NCI-H146 (cell line): ENCODE measurements around the gene CST6.

Experiments used
- DNase-seq: peaks from one replicate; lab custom pipeline; 2025; lab: John Stamatoyannopoulos, UW

The CST6 gene, protein sequence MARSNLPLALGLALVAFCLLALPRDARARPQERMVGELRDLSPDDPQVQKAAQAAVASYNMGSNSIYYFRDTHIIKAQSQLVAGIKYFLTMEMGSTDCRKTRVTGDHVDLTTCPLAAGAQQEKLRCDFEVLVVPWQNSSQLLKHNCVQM

DNA sequence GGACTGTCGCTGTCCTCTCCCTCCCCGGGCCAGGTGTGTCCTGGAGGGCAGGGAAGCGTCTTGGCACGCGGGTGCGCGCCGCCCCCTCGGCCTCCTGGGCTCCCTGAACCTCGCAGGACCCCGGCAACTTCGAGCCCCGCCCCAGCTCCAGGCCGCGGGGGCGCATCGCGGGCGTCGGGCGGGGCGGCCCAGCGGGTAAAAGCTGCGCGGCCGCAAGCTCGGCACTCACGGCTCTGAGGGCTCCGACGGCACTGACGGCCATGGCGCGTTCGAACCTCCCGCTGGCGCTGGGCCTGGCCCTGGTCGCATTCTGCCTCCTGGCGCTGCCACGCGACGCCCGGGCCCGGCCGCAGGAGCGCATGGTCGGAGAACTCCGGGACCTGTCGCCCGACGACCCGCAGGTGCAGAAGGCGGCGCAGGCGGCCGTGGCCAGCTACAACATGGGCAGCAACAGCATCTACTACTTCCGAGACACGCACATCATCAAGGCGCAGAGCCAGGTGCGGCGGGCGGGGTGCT, at the start of gene CST6:
Gene CST6 (plus strand): TSS at position 224 of the 519 bp plus-strand sequence. CDS start 37 bp downstream, at position 261.
- DNase-seq, result peak; percentile 49

DNA sequence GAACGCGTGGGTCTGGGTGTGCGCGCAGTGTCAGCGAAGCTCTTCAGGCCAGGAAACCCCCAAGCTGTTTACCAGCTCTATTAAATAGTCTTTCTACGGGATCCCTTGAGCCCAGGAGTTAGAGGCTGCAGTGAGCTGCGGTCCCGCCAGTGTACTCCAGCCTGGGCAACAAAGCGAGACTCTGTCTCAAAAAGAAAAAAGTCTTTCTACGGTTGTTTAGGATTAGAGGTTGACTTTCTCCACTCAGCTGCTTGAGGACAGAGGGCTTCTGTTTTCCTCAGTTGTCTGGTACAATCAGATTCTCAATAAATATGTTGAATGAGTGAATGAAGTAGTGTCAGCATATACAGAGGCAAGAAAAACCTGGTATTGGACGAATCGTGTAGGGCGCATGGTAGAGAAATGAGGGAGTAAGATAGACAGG, 49.7 kb upstream of the CST6 start:
- DNase-seq, result no peak

DNA sequence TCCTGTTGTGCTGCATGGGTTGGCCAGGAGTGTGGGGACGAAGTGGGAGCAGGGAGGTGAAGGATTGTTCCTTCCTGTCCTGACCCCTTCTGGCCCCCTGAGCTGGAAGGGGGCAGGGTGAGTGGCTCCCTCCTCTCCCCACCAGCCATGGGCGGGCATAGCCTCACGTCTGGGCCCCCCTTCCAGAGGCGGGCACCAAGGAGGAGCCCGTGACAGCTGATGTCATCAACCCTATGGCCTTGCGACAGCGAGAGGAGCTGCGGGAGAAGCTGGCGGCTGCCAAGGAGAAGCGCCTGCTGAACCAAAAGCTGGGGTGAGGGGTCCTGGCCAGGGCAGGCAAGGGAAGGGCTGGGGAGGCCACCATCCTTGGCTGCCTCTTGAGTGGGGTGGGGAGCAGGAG, 46.9 kb upstream of the CST6 start:
- DNase-seq, result no peak

DNA sequence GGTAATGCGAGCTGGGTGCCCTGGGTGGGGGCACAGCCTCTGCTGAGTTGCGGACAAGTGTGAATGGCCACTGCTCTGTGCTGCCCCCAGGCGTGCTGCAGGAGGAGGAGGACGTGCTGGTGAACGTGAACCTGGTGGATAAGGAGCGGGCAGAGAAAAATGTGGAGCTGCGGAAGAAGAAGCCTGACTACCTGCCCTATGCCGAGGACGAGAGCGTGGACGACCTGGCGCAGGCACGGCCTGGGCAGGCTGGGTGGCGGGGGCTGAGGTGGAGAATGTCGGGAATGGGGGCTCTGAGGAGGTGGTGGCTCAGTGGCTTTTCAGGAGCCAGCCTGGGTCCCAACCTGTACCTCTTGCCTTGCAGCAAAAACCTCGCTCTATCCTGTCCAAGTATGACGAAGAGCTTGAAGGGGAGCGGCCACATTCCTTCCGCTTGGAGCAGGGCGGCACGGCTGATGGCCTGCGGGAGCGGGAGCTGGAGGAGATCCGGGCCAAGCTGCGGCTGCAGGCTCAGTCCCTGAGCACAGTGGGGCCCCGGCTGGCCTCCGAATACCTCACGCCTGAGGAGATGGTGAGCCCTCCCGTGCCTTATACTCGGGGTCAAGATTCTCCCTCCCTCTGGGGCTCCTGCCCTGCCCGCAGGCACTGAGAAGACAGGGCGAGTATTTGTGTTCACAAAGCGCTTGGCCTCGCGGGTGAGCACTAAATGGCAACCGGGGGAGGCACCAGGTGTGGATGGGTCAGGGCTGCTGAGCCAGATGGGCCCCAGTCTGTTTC, 45.6 kb upstream of the CST6 start:
- DNase-seq, result no peak

DNA sequence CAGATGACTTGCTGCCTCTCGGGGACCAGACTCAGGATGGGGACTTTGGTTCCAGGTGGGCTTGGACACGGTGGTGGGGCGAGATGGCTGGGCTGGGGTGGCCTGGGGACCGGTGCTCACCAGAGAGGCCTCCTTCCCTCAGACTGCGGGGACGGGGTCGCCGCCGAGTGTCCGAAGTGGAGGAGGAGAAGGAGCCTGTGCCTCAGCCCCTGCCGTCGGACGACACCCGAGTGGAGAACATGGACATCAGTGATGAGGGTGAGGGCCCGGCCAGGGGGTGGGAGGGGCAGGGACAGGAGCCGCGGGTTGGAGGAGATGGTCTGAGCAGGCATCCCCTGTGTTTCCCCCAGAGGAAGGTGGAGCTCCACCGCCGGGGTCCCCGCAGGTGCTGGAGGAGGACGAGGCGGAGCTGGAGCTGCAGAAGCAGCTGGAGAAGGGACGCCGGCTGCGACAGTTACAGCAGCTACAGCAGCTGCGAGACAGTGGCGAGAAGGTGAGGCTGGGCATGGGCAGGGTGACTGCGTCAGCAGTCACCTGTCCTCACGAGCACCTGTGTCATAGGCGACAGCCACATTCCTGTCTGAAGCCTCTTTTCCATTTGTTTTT, 44.4 kb upstream of the CST6 start:
- no peak for DNase-seq

DNA sequence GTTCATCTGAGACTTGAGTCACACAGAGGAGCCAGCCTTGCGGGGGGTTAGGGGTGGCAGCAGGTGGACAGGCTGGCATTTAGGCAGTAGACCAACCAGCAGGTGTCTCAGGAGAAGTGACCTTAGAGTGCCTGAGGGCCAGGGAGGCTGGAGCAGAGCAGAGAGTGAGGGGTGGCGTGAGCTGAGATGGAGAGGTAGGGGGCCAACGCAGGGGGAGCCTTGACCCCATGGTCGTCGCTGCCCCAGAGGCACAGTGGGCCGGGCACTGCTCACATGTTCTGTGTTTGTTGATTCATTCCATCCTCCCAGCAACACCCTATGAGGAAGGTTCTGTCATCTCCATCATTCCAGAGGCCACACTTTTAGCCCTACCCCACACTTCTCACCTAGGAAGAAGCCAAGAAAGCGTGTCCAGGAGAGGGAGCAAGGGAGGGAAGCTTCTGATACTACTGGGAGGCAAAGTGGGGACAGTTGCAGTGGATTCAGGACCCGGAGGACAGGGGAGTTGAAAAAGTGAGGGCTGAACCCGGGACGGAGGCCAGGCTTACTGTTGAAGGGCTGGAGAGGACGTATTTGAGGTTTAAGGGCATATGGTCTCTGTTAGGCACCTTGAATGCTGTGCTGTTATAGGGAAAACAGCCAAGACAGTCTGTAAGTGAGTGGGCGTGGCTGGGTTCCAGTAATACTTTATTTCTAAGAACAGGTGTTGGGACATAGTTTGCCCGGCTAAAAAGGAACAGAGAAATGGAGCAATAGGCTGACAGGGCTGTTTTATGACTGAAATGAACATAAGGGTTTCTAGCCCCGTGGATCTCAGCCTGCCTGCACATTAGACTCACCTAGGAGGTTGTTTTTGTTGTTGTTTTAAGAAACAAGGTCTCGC, 43.0 kb upstream of the CST6 start:
- no peak for DNase-seq

DNA sequence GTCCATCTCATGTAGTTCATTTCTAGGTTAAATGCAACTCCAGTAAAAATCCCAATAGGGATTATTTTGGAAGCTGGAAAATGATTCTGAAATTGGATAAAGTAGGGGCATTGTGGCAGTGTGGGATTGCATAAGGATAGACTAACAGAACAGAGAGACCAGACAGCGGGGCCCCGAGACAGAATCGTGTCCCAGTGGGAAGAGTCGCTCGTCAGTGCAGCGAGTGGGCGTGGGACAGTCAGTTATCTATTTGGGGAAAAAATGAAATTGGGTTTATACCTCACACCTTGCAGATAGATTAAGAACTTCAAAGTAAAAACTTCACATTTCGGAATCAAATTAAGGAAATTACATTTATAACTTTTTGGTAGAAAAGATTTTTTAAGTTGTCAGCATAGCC, 39.7 kb upstream of the CST6 start:
- DNase-seq, result no peak

DNA sequence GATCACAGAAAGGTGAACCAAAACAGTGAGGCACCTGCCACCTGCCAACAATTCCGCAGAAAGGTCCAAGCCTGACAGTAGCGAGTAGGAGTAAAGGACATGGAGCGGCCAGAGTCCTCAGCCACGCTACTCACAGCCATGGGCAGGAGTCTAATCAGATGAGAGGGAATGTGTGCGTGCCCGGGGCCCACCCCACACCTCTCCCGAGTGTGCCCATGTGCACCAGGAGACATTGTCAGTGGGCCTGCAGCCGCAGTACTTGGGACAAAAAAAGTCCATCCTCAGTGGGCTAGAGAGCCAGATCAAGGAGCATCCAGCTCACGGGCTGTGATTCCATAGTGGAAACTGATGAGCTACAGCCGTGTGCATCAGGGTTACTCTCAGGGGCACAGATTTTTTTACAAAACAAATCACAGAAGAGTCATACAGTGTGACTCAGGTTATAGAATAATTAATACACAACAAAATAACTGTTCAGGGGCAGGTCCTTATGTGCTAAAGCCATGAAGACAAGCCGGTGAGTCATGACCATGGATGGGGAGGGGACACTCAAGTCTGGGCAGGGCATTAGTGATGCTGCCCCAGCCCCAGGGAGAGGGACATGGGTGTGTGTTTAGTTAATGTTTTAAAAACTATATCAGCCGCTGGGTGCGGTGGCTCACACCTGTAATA, 38.2 kb upstream of the CST6 start:
- DNase-seq, result no peak

DNA sequence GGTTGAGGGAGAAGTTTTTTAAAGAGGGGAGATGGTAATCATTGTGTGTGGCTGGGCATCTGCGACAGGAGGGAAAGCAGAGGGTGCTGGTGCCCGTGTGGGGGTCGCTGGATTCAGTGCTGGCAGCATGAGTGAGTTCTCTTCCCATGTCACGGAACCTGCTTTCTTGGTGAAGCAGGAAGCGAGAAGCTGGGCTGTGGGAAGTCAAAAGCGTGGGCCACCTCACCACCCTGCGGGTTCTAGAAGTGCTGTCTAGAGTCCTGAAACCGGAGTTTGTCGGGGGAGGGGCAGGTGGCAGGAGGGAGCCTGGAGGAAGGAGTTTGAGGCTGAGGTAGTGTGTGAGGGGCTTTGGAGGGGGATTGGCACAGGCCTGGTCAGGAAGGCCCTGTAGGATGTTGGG, 36.0 kb upstream of the CST6 start:
- no peak for DNase-seq

DNA sequence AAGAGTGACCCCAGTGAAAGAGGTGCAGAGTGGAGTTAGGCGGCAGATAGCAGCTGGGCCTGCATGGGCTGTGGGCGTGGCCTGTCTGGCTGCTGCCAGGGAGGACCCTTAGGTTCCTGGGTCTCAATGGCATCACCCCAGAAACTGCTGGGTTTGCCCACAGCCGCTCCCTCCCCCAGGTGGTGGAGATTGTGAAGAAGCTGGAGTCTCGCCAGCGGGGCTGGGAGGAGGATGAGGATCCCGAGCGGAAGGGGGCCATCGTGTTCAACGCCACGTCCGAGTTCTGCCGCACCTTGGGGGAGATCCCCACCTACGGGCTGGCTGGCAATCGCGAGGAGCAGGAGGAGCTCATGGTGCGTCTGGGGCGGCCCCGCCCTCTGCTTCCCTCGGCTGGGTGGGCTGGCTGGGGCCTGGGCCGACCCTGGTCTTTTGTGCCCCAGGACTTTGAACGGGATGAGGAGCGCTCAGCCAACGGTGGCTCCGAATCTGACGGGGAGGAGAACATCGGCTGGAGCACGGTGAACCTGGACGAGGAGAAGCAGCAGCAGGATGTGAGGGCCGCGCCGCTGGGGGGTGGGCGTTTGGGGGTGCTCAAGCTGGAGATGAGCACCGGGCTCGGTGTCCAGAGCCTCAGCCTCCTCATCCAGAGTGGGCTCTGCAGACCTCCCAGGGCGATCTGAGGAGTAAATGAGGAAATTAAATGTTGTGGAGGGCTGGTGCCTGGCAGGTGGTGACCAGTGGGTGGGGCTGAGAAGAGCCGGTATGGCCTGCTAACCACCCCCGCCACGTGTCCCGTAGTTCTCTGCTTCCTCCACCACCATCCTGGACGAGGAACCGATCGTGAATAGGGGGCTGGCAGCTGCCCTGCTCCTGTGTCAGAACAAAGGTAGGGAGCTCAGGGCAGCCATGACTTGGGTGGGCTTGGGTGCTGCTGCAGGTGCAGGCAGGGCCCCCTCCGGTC, 35.3 kb upstream of the CST6 start:
- no peak for DNase-seq

DNA sequence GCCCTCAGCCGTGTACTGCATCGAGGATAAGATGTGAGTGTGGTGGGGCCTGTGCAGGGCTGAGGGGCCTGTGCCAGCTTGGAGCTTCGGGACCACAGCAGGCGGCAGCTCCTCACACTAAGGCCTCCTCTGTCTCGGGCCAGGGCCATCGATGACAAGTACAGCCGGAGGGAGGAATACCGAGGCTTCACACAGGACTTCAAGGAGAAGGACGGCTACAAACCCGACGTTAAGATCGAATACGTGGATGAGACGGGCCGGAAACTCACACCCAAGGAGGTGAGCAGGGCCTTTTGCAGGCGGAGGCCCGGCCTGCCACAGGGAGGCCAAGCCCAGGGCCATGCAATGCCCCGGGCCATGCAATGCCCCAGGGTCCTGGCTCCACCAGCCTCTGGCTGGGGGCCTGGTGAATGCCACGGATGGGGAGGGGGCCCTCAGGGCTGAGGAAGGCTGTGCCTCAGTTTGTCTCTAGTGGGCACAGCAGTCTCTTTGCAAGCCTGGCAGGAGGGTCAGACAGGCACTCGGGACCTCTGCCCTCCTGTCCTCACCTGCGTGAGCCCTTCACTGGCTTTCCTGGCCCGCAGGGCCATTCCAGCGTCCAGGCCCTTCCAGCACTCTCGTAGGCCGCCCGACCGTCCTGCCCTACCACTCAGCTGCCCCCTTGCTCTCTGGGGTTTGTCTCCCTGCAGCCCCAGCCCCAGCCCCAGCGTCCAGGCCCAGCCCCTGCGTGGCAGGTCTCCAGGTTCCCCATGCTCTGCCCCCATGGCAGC, 34.0 kb upstream of the CST6 start:
- no peak for DNase-seq

DNA sequence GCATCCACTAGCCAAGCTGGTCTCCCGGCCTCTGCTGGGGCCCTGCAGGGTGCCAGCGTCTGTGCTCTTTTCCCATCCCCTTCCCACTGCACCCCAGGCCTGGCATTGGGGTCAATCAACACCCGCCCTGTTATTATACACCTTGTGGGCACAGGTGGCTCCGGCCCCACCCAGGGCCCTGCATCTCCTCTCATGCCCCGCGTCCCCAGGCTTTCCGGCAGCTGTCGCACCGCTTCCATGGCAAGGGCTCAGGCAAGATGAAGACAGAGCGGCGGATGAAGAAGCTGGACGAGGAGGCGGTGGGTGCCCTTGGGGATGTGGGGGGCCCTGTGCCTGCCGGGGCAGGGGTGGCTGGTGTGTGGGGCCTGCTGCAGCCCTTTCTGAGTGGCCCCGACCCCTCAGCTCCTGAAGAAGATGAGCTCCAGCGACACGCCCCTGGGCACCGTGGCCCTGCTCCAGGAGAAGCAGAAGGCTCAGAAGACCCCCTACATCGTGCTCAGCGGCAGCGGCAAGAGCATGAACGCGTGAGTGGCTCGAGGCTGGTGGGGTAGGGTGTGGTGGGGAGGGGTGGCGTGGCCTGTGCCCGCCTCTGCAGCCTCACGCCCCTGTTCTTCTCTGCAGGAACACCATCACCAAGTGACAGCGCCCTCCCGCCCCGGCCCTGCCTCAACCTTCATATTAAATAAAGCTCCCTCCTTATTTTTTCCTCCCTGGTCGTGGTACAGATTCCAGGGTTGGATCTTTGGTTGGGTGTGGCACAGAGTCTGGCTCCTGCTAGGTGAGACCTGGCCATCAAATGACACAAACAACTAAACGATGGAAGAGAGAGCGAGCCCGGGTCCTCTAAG, 33.2 kb upstream of the CST6 start:
- DNase-seq, result no peak

DNA sequence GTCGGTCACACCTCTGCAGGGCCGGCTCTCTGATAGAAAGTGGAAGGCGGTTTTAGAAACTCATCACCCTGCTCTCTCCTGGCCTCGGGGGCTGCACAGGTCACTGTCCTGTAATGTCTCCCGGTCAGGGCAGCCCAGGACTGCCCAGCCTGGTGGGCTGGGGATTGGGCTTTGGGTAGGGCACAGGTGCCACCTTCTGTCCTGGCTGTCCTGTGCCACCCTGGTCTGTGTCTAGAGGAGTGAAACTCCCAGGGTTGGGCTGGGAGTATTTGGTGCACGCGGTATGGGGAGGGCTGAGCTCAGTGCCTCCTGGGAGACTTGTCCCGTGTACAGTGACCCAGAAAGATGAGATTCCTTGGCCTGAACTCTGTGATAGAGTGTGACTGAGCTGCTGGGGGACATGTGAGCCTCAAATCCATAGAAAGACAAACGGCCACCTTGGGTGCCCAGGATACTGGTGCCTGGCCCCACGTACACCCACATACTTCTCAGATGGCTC, 32.5 kb upstream of the CST6 start:
- DNase-seq, result no peak

DNA sequence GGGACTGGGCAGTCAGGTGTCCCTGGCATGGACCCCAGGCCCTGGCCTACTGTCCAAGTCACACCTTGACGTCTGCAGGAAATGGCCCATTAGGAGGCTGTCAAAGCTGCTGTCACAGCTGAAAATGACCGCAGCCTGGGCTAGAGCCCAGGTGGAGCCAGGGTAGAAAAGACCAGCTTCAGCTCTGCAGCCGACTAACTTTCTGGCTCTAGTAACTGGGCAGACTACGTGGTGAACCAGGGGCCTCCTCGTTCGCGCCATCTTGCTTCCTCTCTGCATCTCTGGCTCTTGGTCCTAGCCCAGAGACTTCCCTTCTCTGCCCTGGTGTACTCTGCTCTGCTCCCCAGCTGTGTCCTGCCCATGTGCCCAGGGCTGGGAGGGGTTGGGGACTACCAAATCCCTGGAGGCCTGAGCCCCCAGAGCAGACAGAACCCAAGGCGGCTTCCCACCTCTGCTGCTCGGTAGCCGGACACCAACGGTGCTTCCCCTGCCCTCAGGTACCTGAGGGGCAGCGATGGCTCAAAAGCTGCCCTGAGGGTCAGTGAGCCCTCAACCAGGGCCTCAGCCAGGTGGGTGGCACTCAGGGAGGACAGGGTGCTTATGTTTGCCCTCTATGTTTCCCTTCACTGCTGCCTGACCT, 30.6 kb upstream of the CST6 start:
- no peak for DNase-seq

DNA sequence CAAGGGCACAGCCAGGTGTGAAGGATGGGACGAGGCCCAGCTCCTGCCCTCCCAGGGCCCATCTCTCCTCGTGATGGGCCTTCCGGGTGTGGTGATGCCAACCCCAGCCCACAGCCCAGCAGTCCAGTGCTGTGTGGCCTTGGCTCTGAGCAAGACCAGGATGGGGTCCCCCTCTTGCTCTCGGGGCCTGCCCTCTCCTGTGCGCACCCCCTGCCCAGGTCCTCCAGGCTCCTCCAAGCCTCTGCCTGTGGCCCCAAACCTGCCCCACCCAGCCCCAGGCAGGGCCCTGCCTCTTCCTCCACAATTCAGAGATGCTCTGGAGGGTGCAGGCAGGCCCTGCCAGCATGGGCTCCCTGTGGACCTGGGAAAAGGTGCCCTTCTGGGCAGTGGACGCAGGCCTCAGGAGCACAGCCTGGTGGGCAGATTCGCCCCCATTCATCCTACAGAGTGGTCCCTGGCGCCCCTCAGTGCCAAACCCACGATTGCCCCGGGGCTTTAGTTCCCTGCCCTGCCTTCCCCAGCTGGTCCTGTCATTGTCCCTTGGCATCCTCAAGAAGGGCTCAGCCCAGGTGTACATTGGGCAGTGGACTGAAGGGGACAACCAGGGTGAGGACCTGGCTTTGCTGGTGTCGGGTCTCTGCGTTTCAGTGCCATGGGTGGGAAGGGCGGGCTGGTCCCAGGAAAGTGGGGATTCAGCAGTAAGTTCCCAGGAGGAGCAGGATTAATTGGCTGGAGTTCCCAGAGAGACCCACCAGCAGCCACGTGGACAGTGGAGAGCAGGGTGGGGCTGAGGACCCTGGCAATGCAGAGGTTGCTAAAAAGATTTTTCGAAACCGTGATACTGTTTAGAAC, 29.6 kb upstream of the CST6 start:
- no peak for DNase-seq

DNA sequence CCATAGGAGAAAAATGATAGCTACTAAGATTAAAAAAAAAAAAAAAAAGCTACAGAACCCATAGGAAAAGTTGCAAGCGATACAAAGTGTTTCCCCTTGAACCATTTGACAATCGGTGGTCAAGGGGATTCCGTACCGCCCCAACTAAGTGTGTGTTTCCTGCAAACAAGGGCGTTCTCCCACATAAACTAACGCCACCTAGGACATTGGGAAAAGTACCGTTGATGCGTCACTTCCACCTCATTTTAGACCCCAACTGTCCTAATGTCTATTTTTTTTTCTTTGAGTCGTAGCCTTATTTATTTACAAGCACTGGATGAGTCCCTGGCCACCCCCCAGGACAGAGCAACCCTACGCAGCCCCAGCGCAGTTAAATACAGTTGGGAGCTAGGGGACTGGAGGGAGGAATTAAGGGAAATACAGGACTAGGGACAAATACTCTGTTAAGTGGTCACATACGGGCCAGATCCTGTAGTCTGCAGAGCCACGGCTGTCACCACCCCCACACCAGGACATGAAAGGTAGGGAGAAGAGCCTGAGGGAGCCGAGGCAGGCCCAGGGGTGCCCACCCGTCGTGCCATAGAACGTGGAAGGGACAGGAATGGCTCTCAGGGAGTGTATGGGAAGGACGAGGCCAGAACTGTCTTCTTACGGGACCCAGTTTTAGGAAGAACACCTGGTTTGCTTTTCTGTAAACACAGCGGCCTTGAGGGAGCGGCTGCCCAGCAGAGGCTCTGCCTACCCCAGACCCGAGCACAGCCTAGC, 28.8 kb upstream of the CST6 start:
- DNase-seq, result no peak
